Gastrocnemius medialis (tissue), 4 donors: Measurements from ENCODE around the gene SKIDA1. TPM values are rescaled to one million over a fixed set of nuclear protein-coding genes. Genes with fewer than 3 reads are reported as not detected.

Source experiments
- ATAC-seq, 2 donors: fragments of 150-250 bp; one replicate each; pipeline ENCODE4 v1.9.1; 2016
- DNase-seq, 2 donors: peaks; one replicate each; pipeline ENCODE4 v3.0.0-alpha.2; 2019
- H3K27ac ChIP-seq, 4 donors: fragments of 200-600 bp; sonication (generic); 1 replicate in 1 of 4; 2 replicates in 3 of 4; pipeline ENCODE4 v1.5.1; 2016 to 2018; ENCODE audit warnings: mild to moderate bottlenecking in 2 of 4, moderate library complexity in 1 of 4
- H3K27me3 ChIP-seq, 3 donors: fragments of 200-600 bp; sonication (generic) in 2 of 3; 1 replicate in 1 of 3; 2 replicates in 2 of 3; pipeline versions ENCODE4 v1.5.1 to v1.6.0; 2016 to 2019; ENCODE audit warnings: mild to moderate bottlenecking in 1 of 3, moderate library complexity in 1 of 3
- H3K36me3 ChIP-seq, 2 donors: fragments of 200-600 bp; sonication (generic) in 1 of 2; one replicate each; pipeline ENCODE4 v1.5.1; 2017 to 2018
- H3K4me1 ChIP-seq, 2 donors: fragments of 200-600 bp; sonication (generic) in 1 of 2; one replicate each; pipeline ENCODE4 v1.5.1; 2016 to 2017; ENCODE audit warnings: mild to moderate bottlenecking in 2 of 2
- H3K4me3 ChIP-seq, 4 donors: fragments of 200-600 bp; sonication (generic) in 3 of 4; 1 replicate in 1 of 4; 2 replicates in 3 of 4; pipeline ENCODE4 v1.5.1; 2016 to 2019; ENCODE audit warnings: mild to moderate bottlenecking in 2 of 4
- H3K9me3 ChIP-seq, 3 donors: fragments of 200-600 bp; sonication (generic) in 2 of 3; 1 replicate in 1 of 3; 2 replicates in 2 of 3; pipeline ENCODE4 v1.5.1; 2016 to 2019
- POLR2A ChIP-seq, 2 donors: fragments of 450-650 bp; IDR thresholded peaks; one replicate each; pipeline ENCODE4 v1.6.1; 2017; ENCODE audit warnings: antibody characterized with exemption in 2 of 2, mild to moderate bottlenecking in 2 of 2, moderate library complexity in 2 of 2
- in situ Hi-C, 4 donors: fragments of 200-750 bp; cut with MboI; loops; one replicate each; pipeline versions ENCODE4 v1.15.0 to v1.8.0; 2017; ENCODE audit warnings: low sequenced_read_pairs in 4 of 4
- intact Hi-C: fragments of 100-400 bp; cut with DNase I; formaldehyde crosslinking; loops from one replicate; pipeline ENCODE4 v1.15.1; 2023; ENCODE audit warnings: low total_unique reads
- total RNA-seq, 4 donors: library from RNA; depleted of rRNA; stranded (reverse); fragments of >200 nt; gene quantifications; one replicate each; pipeline versions ENCODE4 v1.1.0 to v1.2.3, GENCODE V29; 2016
- TF ChIP-seq, protein P1 (sequence below), 5 experiments: fragments of 450-650 bp in 3 of 5; fragments of 200-600 bp in 2 of 5; sonication (generic) in 2 of 5; IDR thresholded peaks in 4 of 5; conservative IDR thresholded peaks in 1 of 5; 1 replicate in 4 of 5; 2 replicates in 1 of 5; pipeline ENCODE4 v1.5.1; 2016 to 2019; ENCODE audit warnings: antibody characterized with exemption in 5 of 5, mild to moderate bottlenecking in 3 of 5, moderate library complexity in 3 of 5

Gene SKIDA1
- total RNA-seq, 4 donors from 2014 or later = 0.09 TPM; not detected in 3

DNA sequence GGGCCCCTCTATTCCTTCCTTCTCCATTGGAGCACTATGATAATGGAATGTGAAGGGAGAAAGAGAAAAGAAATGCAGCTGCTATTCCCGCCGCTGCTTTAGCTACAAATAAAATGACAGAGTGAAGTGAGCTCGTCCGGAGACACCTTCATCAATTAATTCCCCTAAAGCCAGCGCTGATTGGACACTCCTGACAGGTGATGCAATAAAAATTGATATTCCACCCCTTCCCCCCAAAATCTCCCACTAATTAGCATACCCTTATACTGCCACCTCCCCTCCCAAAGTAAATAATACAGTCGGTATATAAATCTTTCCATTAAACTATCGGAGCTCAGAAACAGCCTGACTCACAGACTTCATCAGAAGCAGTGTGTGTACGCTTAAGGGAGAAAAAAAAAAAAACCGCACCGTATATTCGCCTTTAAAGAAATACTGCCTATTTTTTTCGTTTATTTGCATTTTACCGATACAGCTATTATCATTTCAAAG lies 7.3 kb downstream of the SKIDA1 start:
- no peak for DNase-seq
- H3K36me3 ChIP-seq = no peaks in the 10 kb centered on the region
- no peaks in the 10 kb centered on the region for H3K9me3 ChIP-seq
- in situ Hi-C loops = loop anchor here in 1 of 4 donors (25.0 kb wide), 1 partner anchor 794 kb away; the partner anchor contains the start of genes BMI1 and COMMD3
- peak overlapping the region; percentile 61 to 72 (median 64) for H3K4me3 ChIP-seq
- TF ChIP-seq, protein P1, sequence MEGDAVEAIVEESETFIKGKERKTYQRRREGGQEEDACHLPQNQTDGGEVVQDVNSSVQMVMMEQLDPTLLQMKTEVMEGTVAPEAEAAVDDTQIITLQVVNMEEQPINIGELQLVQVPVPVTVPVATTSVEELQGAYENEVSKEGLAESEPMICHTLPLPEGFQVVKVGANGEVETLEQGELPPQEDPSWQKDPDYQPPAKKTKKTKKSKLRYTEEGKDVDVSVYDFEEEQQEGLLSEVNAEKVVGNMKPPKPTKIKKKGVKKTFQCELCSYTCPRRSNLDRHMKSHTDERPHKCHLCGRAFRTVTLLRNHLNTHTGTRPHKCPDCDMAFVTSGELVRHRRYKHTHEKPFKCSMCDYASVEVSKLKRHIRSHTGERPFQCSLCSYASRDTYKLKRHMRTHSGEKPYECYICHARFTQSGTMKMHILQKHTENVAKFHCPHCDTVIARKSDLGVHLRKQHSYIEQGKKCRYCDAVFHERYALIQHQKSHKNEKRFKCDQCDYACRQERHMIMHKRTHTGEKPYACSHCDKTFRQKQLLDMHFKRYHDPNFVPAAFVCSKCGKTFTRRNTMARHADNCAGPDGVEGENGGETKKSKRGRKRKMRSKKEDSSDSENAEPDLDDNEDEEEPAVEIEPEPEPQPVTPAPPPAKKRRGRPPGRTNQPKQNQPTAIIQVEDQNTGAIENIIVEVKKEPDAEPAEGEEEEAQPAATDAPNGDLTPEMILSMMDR (IDR thresholded peaks at IDR 0.05 in 4 of 5, conservative IDR thresholded peaks at IDR 0.05 in 1 of 5) = no peak
- TF ChIP-seq POLR2A (IDR thresholded peaks at IDR 0.05) = no peak
- peaks cover 44 to 45% of the 10 kb centered on the region in 2 donors for H3K4me1 ChIP-seq
- intact Hi-C loops = loop anchor here (2.0 kb wide), 1 partner anchor 15 kb away; no protein-coding TSS in a partner anchor
- H3K27me3 ChIP-seq = peaks cover 0 to 2% (median 0%) of the 10 kb centered on the region in 3 donors
- H3K27ac ChIP-seq = peak overlapping the region; percentile 68 to 98 (median 81)
- no peak for ATAC-seq

DNA sequence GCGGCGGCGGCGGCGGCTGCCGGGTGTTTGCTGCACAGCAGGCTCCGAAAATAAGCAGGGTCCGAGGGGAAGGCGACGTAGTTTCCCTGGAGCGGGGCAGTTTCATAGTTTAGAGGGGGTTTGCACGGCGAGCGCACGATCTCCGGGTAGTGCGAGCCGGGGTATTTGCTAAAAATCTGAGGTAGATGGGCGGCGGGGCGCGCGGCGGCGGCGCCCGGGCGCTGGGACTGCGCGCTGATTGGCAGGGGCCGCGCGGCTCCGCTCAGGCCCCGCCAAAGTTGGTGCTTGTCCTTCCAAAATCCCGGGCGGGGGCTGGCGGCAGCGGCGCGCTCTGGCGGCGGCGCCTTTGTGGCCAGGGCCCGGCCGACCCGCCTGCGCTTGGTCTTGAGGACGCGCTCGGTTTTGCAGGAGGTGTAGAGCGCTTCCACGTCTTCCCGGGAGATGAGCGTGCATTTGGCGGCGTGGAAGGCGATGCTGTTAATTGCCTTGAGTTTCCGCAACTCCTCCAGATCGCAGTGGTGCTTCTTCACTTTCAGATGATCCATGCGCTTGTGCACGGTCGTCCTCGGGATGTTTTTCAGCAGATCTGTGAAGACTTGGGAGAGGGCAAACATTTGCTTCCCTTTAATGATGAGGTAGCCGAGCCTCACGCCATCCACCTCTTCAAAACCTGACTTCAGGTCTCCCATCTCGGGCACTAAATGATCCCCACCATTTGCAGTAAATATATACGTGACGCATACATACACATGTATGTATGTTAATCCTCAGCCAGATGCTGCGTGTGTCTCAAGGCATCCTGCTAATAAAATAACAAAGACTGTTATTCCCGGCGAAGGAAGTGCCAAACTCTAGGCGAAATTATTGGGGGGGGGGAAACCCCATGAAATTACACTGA lies 8.1 kb downstream of the SKIDA1 start:
- DNase-seq (peak in 1 of 2 donors; percentile 60), ATAC-seq (peak; percentile 67 to 69)
- Histone ChIP-seq H3K4me3 (peak overlapping the region; percentile 61 to 72 (median 64)), H3K36me3 (no peaks in the 10 kb centered on the region), H3K27ac (peak overlapping the region; percentile 68 to 98 (median 81)), H3K9me3 (no peaks in the 10 kb centered on the region), H3K4me1 (peaks cover 38 to 42% of the 10 kb centered on the region in 2 donors), H3K27me3 (peaks cover 0 to 4% (median 0%) of the 10 kb centered on the region in 3 donors)
- TF ChIP-seq, protein P1 (IDR thresholded peaks at IDR 0.05 in 4 of 5, conservative IDR thresholded peaks at IDR 0.05 in 1 of 5) = peak in 1 of 5 experiments; percentile 17
- no peak for TF ChIP-seq POLR2A (IDR thresholded peaks at IDR 0.05)
- intact Hi-C loops = loop anchor here (2.0 kb wide), 2 partner anchors 15 to 21 kb away; no protein-coding TSS in a partner anchor
- in situ Hi-C loops = loop anchor here in 1 of 4 donors (25.0 kb wide), 1 partner anchor 795 kb away; the partner anchor contains the start of genes BMI1 and COMMD3

DNA sequence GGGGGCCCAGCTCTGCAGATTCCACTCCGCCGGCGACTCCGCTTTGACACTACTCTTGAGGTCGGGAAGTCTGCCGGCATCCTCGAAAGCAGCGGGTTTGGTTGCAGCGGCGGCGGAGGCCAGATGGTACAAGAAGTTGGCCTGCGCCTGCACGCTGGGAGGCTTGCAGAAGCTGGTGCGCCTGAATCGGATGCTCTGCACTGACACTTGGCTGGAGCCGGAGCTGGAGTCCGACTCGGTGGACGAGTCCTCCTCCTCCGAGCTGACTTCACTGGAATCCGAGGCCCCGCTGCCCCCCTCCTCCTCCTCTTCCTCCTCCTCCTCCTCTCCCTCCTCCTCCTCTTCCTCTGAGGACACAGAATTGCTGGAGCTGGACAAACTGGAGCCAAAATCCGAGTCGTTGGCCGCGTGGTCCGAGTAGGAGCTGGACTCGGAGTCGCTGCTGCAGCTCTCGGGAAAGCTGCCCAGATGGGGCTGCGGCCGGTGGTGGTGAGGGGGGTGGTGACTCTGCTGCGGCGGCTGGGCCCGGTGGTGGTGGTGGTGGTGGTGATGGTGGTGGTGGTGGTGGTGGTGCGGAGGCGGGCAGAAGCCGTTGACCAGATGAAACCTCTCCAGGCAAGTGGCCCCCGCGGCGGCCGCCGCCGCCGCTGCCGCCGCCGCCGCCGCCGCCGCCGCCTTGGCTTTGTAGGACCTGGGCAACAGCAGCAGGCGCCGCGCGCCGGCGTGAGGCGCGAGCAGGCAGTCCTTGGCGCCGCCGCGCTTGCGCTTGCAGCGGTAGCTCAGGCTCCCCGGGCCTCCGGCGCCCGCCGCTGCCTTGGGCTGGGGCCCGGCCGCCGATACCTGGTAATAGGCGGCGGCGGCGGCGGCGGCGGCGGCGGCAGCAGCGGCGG lies 9.0 kb downstream of the SKIDA1 start:
- peaks cover 33 to 34% of the 10 kb centered on the region in 2 donors for H3K4me1 ChIP-seq
- H3K36me3 ChIP-seq = no peaks in the 10 kb centered on the region
- peak; percentile 61 to 64 for ATAC-seq
- peaks cover 0 to 8% (median 4%) of the 10 kb centered on the region in 3 donors for H3K27me3 ChIP-seq
- H3K27ac ChIP-seq = peak overlapping the region; percentile 68 to 98 (median 77)
- H3K9me3 ChIP-seq = no peaks in the 10 kb centered on the region
- in situ Hi-C loops = loop anchor here in 1 of 4 donors (25.0 kb wide), 1 partner anchor 796 kb away; the partner anchor contains the start of genes BMI1 and COMMD3
- intact Hi-C loops = loop anchor here (2.0 kb wide), 1 partner anchor 20 kb away; no protein-coding TSS in a partner anchor
- peak overlapping the region; percentile 63 to 72 (median 67) for H3K4me3 ChIP-seq
- TF ChIP-seq POLR2A (IDR thresholded peaks at IDR 0.05) = peak in 1 of 2 donors; percentile 23
- TF ChIP-seq, protein P1 (IDR thresholded peaks at IDR 0.05 in 4 of 5, conservative IDR thresholded peaks at IDR 0.05 in 1 of 5) = no peak
- DNase-seq = peak; percentile 82 to 86
